DND-41 (cell line): ENCODE data around the gene ZSWIM6.

Experiments used
- CTCF ChIP-seq: IDR thresholded peaks from 2 replicates; pipeline ENCODE4 v1.5.1; 2012; ENCODE audit warnings: borderline replicate concordance, low read length, moderate library complexity, mild to moderate bottlenecking; ENCODE audit not compliant: poor library complexity, severe bottlenecking; ENCODE audit errors: extremely low read depth
- EZH2 ChIP-seq: IDR thresholded peaks from 3 replicates; pipeline ENCODE4 v1.6.1; 2012; ENCODE audit warnings: borderline replicate concordance, low read depth, mild to moderate bottlenecking, moderate library complexity, low read length, inconsistent platforms; ENCODE audit not compliant: severe bottlenecking

- no peak for TF ChIP-seq CTCF
- no peak for TF ChIP-seq EZH2
These were observed 30.5 kb upstream of the ZSWIM6 start for GRCh38 chr5:61301341-61302199.
